Measurements from ENCODE around the gene EXPH5. TPM values are rescaled to one million over a fixed set of nuclear protein-coding genes. Genes with fewer than 3 reads are reported as not detected.

Gene EXPH5
- total RNA-seq, 1 experiment from 2014 or later: 18.3 TPM

DNA sequence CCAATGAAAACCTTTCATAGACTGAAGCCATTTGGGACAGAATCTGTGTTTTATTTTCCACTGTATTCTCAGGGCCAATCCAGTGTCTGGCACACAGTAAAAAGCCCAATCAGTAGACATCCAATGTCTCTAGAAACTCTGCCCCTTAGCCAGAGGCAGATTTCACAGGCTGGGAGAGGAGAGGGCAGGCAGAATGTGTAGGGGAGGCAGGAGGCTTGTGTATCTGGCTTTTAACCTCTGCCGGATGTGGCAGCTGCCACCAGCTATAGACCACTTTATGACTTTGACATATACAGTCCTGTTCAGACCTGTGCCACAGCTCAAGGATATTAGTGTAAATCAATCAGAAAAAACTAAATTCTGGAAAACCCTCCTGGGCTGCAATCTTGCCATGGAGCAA lies 4.4 kb downstream of the EXPH5 start:
- H3K4me2 ChIP-seq (ENCODE audit: low read length): no peak overlapping the region
- H3K27ac ChIP-seq (ENCODE audit: low read depth, low read length): no peak overlapping the region

More for the DNA sequence above, 4.4 kb downstream of the EXPH5 start:
- Histone ChIP-seq H3K9me2 (ENCODE audit: insufficient read depth) (no peaks in the 10 kb centered on the region), H3K79me2 (ENCODE audit: insufficient read depth, low read length) (peaks cover 26% of the 10 kb centered on the region; the same call in 1 of the 2 replicates), H3K9ac (ENCODE audit: low read length) (no peak overlapping the region), H3K27me3 (ENCODE audit: insufficient read depth, low read length) (no peaks in the 10 kb centered on the region), H3K4me3 (replicated peaks in 1 of 2; ENCODE audit: low read depth in 1 of 2, low read length in 2 of 2) (no peak overlapping the region), H3K9me3 (ENCODE audit: control insufficient read depth in 1 of 2, insufficient read depth in 1 of 2, low read depth in 1 of 2, low read length in 2 of 2) (no peaks in the 10 kb centered on the region), H3K36me3 (ENCODE audit: control insufficient read depth in 1 of 2, insufficient read depth in 2 of 2, low read length in 2 of 2) (no peaks in the 10 kb centered on the region), H2AFZ (ENCODE audit: low read depth, low read length, poor library complexity, severe bottlenecking) (no peak overlapping the region), H3K4me1 (ENCODE audit: control insufficient read depth in 1 of 2, insufficient read depth in 2 of 2, low read length in 2 of 2) (peaks cover 10 to 21% of the 10 kb centered on the region in 2 experiments), H4K20me1 (ENCODE audit: insufficient read depth) (no peaks in the 10 kb centered on the region)
- no peak for ATAC-seq
- RAD21 ChIA-PET (ENCODE audit: low non-redundant PET in 1 of 2, low total read pairs in 2 of 2, uncharacterized antibody in 2 of 2, unreplicated experiment in 2 of 2): no interaction called here
- no peak for DNase-seq (ENCODE audit: low read depth, low spot score)
- CTCF ChIA-PET: interaction anchor here (1.2 to 1.7 kb wide), 3 partner anchors 14 to 60 kb away, joined by 3 to 6 read pairs (median 5); no protein-coding TSS in a partner anchor
- POLR2A ChIA-PET: no interaction called here
- intact Hi-C loops (cut with micrococcal nuclease): no loop called here
- BruUV-seq (replicated peaks): no TSS peak
- TF ChIP-seq FOSL1 (IDR thresholded peaks at IDR 0.05; ENCODE audit: low read depth) (no peak), ZNF274 (IDR thresholded peaks at IDR 0.05; ENCODE audit: low read depth, low read length) (no peak), SP1 (IDR thresholded peaks at IDR 0.05; ENCODE audit: low read depth) (no peak), CEBPB (IDR thresholded peaks at IDR 0.05; ENCODE audit: low read depth) (no peak), JUND (IDR thresholded peaks at IDR 0.05) (no peak), ZFX (IDR thresholded peaks at IDR 0.05) (no peak), CBX3 (IDR thresholded peaks at IDR 0.05; ENCODE audit: low read depth) (no peak), RAD21 (IDR thresholded peaks at IDR 0.05; ENCODE audit: low read depth) (no peak), POLR2AphosphoS5 (IDR thresholded peaks at IDR 0.05; ENCODE audit: low read depth, low read length) (no peak), SRF (IDR thresholded peaks at IDR 0.05; ENCODE audit: low read depth) (no peak), EZH2phosphoT487 (IDR thresholded peaks at IDR 0.05; ENCODE audit: borderline replicate concordance) (no peak), EZH2 (IDR thresholded peaks at IDR 0.05) (no peak), TCF7L2 (IDR thresholded peaks at IDR 0.05; ENCODE audit: borderline replicate concordance, extremely low read depth, insufficient read depth, insufficient read length) (no peak), POLR2A (IDR thresholded peaks at IDR 0.05; ENCODE audit: borderline replicate concordance, extremely low read depth, insufficient read depth, insufficient read length) (no peak), SIN3A (IDR thresholded peaks at IDR 0.05; ENCODE audit: low read depth) (no peak)
- TF ChIP-seq, protein P1, sequence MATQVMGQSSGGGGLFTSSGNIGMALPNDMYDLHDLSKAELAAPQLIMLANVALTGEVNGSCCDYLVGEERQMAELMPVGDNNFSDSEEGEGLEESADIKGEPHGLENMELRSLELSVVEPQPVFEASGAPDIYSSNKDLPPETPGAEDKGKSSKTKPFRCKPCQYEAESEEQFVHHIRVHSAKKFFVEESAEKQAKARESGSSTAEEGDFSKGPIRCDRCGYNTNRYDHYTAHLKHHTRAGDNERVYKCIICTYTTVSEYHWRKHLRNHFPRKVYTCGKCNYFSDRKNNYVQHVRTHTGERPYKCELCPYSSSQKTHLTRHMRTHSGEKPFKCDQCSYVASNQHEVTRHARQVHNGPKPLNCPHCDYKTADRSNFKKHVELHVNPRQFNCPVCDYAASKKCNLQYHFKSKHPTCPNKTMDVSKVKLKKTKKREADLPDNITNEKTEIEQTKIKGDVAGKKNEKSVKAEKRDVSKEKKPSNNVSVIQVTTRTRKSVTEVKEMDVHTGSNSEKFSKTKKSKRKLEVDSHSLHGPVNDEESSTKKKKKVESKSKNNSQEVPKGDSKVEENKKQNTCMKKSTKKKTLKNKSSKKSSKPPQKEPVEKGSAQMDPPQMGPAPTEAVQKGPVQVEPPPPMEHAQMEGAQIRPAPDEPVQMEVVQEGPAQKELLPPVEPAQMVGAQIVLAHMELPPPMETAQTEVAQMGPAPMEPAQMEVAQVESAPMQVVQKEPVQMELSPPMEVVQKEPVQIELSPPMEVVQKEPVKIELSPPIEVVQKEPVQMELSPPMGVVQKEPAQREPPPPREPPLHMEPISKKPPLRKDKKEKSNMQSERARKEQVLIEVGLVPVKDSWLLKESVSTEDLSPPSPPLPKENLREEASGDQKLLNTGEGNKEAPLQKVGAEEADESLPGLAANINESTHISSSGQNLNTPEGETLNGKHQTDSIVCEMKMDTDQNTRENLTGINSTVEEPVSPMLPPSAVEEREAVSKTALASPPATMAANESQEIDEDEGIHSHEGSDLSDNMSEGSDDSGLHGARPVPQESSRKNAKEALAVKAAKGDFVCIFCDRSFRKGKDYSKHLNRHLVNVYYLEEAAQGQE (IDR thresholded peaks at IDR 0.05; ENCODE audit: low read depth): no peak
- TF ChIP-seq, protein P2, sequence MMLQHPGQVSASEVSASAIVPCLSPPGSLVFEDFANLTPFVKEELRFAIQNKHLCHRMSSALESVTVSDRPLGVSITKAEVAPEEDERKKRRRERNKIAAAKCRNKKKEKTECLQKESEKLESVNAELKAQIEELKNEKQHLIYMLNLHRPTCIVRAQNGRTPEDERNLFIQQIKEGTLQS (IDR thresholded peaks at IDR 0.05): no peak
- TF ChIP-seq, protein P3, sequence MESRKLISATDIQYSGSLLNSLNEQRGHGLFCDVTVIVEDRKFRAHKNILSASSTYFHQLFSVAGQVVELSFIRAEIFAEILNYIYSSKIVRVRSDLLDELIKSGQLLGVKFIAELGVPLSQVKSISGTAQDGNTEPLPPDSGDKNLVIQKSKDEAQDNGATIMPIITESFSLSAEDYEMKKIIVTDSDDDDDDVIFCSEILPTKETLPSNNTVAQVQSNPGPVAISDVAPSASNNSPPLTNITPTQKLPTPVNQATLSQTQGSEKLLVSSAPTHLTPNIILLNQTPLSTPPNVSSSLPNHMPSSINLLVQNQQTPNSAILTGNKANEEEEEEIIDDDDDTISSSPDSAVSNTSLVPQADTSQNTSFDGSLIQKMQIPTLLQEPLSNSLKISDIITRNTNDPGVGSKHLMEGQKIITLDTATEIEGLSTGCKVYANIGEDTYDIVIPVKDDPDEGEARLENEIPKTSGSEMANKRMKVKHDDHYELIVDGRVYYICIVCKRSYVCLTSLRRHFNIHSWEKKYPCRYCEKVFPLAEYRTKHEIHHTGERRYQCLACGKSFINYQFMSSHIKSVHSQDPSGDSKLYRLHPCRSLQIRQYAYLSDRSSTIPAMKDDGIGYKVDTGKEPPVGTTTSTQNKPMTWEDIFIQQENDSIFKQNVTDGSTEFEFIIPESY (IDR thresholded peaks at IDR 0.05; ENCODE audit: extremely low read depth, insufficient replicate concordance, low read length): no peak
- TF ChIP-seq, protein P4, sequence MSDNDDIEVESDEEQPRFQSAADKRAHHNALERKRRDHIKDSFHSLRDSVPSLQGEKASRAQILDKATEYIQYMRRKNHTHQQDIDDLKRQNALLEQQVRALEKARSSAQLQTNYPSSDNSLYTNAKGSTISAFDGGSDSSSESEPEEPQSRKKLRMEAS (IDR thresholded peaks at IDR 0.05): no peak
- TF ChIP-seq, protein P5, sequence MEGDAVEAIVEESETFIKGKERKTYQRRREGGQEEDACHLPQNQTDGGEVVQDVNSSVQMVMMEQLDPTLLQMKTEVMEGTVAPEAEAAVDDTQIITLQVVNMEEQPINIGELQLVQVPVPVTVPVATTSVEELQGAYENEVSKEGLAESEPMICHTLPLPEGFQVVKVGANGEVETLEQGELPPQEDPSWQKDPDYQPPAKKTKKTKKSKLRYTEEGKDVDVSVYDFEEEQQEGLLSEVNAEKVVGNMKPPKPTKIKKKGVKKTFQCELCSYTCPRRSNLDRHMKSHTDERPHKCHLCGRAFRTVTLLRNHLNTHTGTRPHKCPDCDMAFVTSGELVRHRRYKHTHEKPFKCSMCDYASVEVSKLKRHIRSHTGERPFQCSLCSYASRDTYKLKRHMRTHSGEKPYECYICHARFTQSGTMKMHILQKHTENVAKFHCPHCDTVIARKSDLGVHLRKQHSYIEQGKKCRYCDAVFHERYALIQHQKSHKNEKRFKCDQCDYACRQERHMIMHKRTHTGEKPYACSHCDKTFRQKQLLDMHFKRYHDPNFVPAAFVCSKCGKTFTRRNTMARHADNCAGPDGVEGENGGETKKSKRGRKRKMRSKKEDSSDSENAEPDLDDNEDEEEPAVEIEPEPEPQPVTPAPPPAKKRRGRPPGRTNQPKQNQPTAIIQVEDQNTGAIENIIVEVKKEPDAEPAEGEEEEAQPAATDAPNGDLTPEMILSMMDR (IDR thresholded peaks at IDR 0.05 in 2 of 3, conservative IDR thresholded peaks at IDR 0.05 in 1 of 3; ENCODE audit: borderline replicate concordance in 1 of 3, insufficient read depth in 1 of 3, low read depth in 2 of 3, low read length in 2 of 3): no peak

Data from HCT116 (cell line).